Karpas-422 (cell line): ENCODE results near the gene ULK1. TPM values are rescaled to one million over a fixed set of nuclear protein-coding genes. Genes with fewer than 3 reads are reported as not detected.
A peak's percentile ranks its signal among the peaks of the same experiment; 100 is the strongest.

Source experiments
- DNase-seq: peaks from one replicate; pipeline ENCODE4 v3.0.0-alpha.2; 2015
- H2AFZ ChIP-seq: fragments of 200-600 bp; sonication (generic); 2 replicates; pipeline ENCODE4 v1.6.1; 2014; ENCODE audit warnings: antibody characterized with exemption, low read length, mixed read lengths
- H3K27ac ChIP-seq: fragments of 200-600 bp; sonication (generic); 2 replicates; pipeline ENCODE4 v1.5.1; 2014; ENCODE audit warnings: mild to moderate bottlenecking, low read length, moderate library complexity
- H3K27me3 ChIP-seq: fragments of 200-600 bp; sonication (generic); 2 replicates; pipeline ENCODE4 v1.6.1; 2014; ENCODE audit warnings: low read length, mixed read lengths
- H3K36me3 ChIP-seq: fragments of 200-600 bp; sonication (generic); 2 replicates; pipeline ENCODE4 v1.6.1; 2014; ENCODE audit warnings: low read length, mixed read lengths; ENCODE audit not compliant: insufficient read depth
- H3K4me1 ChIP-seq: fragments of 200-600 bp; sonication (generic); 2 replicates; pipeline ENCODE4 v1.6.1; 2014; ENCODE audit warnings: mild to moderate bottlenecking, low read length, mixed read lengths
- H3K4me2 ChIP-seq: fragments of 200-600 bp; sonication (generic); 2 replicates; pipeline ENCODE4 v1.6.1; 2014; ENCODE audit warnings: low read length, low read depth, mild to moderate bottlenecking; ENCODE audit not compliant: poor library complexity, severe bottlenecking
- H3K4me3 ChIP-seq: fragments of 200-600 bp; sonication (generic); 2 replicates; pipeline ENCODE4 v1.5.1; 2014; ENCODE audit warnings: mild to moderate bottlenecking, antibody characterized with exemption, low read length, mixed read lengths
- H3K79me2 ChIP-seq: fragments of 200-600 bp; sonication (generic); 2 replicates; pipeline ENCODE4 v1.6.1; 2014; ENCODE audit warnings: mild to moderate bottlenecking, low read length, mixed read lengths
- H3K9ac ChIP-seq: fragments of 200-600 bp; sonication (generic); 2 replicates; pipeline ENCODE4 v1.6.0; 2014; ENCODE audit warnings: low read length
- H3K9me2 ChIP-seq: fragments of 200-600 bp; sonication (generic), shearing (Covaris generic); replicated peaks from 2 replicates; pipeline ENCODE4 v1.6.0; 2014; ENCODE audit warnings: mild to moderate bottlenecking, low read length, moderate library complexity; ENCODE audit not compliant: insufficient read depth
- H3K9me3 ChIP-seq: fragments of 300-700, 200-600 bp; sonication (generic); 2 replicates; pipeline ENCODE4 v1.6.1; 2014; ENCODE audit warnings: low read length, mixed read lengths
- H4K20me1 ChIP-seq: fragments of 200-600 bp; sonication (generic); 2 replicates; pipeline ENCODE4 v1.6.1; 2014; ENCODE audit warnings: mild to moderate bottlenecking, antibody characterized with exemption, low read length, low read depth; ENCODE audit not compliant: insufficient read depth
- total RNA-seq: library from RNA; depleted of rRNA; stranded (reverse); fragments of >200 nt; shearing (Covaris generic); gene quantifications from 2 replicates; pipeline ENCODE4 v1.2.3, GENCODE V29; 2014; ENCODE audit warnings: low replicate concordance

Gene ULK1
- total RNA-seq, 1 experiment from 2014 or later: 6.9 TPM

- no peak overlapping the region for H3K4me3 ChIP-seq
- peaks cover 9% of the 10 kb centered on the region for H3K4me1 ChIP-seq
- no peak overlapping the region for H2AFZ ChIP-seq
- H3K27ac ChIP-seq: no peak overlapping the region
- H3K36me3 ChIP-seq: no peaks in the 10 kb centered on the region
- no peaks in the 10 kb centered on the region for H3K9me3 ChIP-seq
- H3K4me2 ChIP-seq: no peak overlapping the region
- H3K79me2 ChIP-seq: no peaks in the 10 kb centered on the region
- H3K27me3 ChIP-seq: no peaks in the 10 kb centered on the region
- no peaks in the 10 kb centered on the region for H3K9me2 ChIP-seq
- DNase-seq: no peak
- H4K20me1 ChIP-seq: peaks cover 14% of the 10 kb centered on the region; the same call in 1 of the 2 replicates
- no peak overlapping the region for H3K9ac ChIP-seq
These were observed 1.5 kb upstream of the ULK1 start for GRCh38 chr12:131892711-131893604.

- H3K27ac ChIP-seq: no peak overlapping the region
- H3K4me1 ChIP-seq: peaks cover 9% of the 10 kb centered on the region
These were observed 663 bp upstream of the ULK1 start for GRCh38 chr12:131893605-131894312.

GRCh38 chr12:131894981-131895639 is 688 bp downstream of the ULK1 start:
- H3K27ac ChIP-seq: no peak overlapping the region
- H2AFZ ChIP-seq: no peak overlapping the region
- peak overlapping the region; percentile 51; the same call in 1 of the 2 replicates for H3K4me3 ChIP-seq
- peaks cover 14% of the 10 kb centered on the region; the same call in 1 of the 2 replicates for H4K20me1 ChIP-seq
- no peaks in the 10 kb centered on the region for H3K9me2 ChIP-seq
- H3K9me3 ChIP-seq: no peaks in the 10 kb centered on the region
- no peak for DNase-seq
- H3K79me2 ChIP-seq: no peaks in the 10 kb centered on the region
- peak overlapping the region; percentile 58 for H3K4me2 ChIP-seq
- H3K9ac ChIP-seq: peak overlapping the region; percentile 56
- H3K27me3 ChIP-seq: no peaks in the 10 kb centered on the region
- H3K36me3 ChIP-seq: no peaks in the 10 kb centered on the region
- H3K4me1 ChIP-seq: peaks cover 9% of the 10 kb centered on the region

More at GRCh38 chr12:131893605-131894312, 663 bp upstream of the ULK1 start:
- Histone ChIP-seq H3K4me2 (no peak overlapping the region), H3K9me3 (no peaks in the 10 kb centered on the region), H3K9me2 (no peaks in the 10 kb centered on the region), H3K36me3 (no peaks in the 10 kb centered on the region), H3K79me2 (no peaks in the 10 kb centered on the region), H2AFZ (no peak overlapping the region), H3K9ac (no peak overlapping the region), H3K4me3 (no peak overlapping the region), H4K20me1 (peaks cover 14% of the 10 kb centered on the region; the same call in 1 of the 2 replicates), H3K27me3 (no peaks in the 10 kb centered on the region)
- no peak for DNase-seq

GRCh38 chr12:131895640-131896079 is 1.2 kb downstream of the ULK1 start:
- H3K36me3 ChIP-seq: no peaks in the 10 kb centered on the region
- no peak overlapping the region for H3K27ac ChIP-seq
- no peaks in the 10 kb centered on the region for H3K27me3 ChIP-seq
- no peaks in the 10 kb centered on the region for H3K79me2 ChIP-seq
- peak overlapping the region; percentile 58 for H3K4me2 ChIP-seq
- H4K20me1 ChIP-seq: peaks cover 14% of the 10 kb centered on the region; the same call in 1 of the 2 replicates
- no peak overlapping the region for H2AFZ ChIP-seq
- no peak for DNase-seq
- H3K9me2 ChIP-seq: no peaks in the 10 kb centered on the region
- peaks cover 9% of the 10 kb centered on the region for H3K4me1 ChIP-seq
- no peaks in the 10 kb centered on the region for H3K9me3 ChIP-seq
- peak overlapping the region; percentile 51; the same call in 1 of the 2 replicates for H3K4me3 ChIP-seq
- peak overlapping the region; percentile 56 for H3K9ac ChIP-seq

GRCh38 chr12:131896080-131896810 is 1.8 kb downstream of the ULK1 start:
- Histone ChIP-seq H3K79me2 (no peaks in the 10 kb centered on the region), H4K20me1 (peaks cover 14% of the 10 kb centered on the region; the same call in 1 of the 2 replicates), H2AFZ (no peak overlapping the region), H3K27me3 (no peaks in the 10 kb centered on the region), H3K4me1 (peaks cover 9% of the 10 kb centered on the region), H3K9me3 (no peaks in the 10 kb centered on the region), H3K4me3 (peak overlapping the region; percentile 51; the same call in 1 of the 2 replicates), H3K36me3 (no peaks in the 10 kb centered on the region), H3K4me2 (peak overlapping the region; percentile 58), H3K9me2 (no peaks in the 10 kb centered on the region), H3K27ac (no peak overlapping the region), H3K9ac (no peak overlapping the region)
- peak; percentile 67 for DNase-seq

- Histone ChIP-seq H3K27me3 (no peaks in the 10 kb centered on the region), H4K20me1 (peaks cover 14% of the 10 kb centered on the region; the same call in 1 of the 2 replicates), H3K4me2 (no peak overlapping the region), H3K4me1 (peaks cover 9% of the 10 kb centered on the region), H3K36me3 (no peaks in the 10 kb centered on the region), H3K4me3 (no peak overlapping the region), H3K9me2 (no peaks in the 10 kb centered on the region), H3K9ac (no peak overlapping the region), H3K9me3 (no peaks in the 10 kb centered on the region), H3K27ac (no peak overlapping the region), H3K79me2 (no peaks in the 10 kb centered on the region), H2AFZ (no peak overlapping the region)
- DNase-seq: no peak
These were observed 2.4 kb downstream of the ULK1 start for GRCh38 chr12:131896811-131897270.

GRCh38 chr12:131897276-131897675 is 2.9 kb downstream of the ULK1 start:
- peaks cover 9% of the 10 kb centered on the region for H3K4me1 ChIP-seq
- H3K9ac ChIP-seq: no peak overlapping the region
- H3K27ac ChIP-seq: no peak overlapping the region
- no peaks in the 10 kb centered on the region for H3K9me3 ChIP-seq
- H3K36me3 ChIP-seq: no peaks in the 10 kb centered on the region
- H3K79me2 ChIP-seq: no peaks in the 10 kb centered on the region
- no peaks in the 10 kb centered on the region for H3K27me3 ChIP-seq
- H3K4me2 ChIP-seq: no peak overlapping the region
- H4K20me1 ChIP-seq: peaks cover 17% of the 10 kb centered on the region; the same call in 1 of the 2 replicates
- no peak overlapping the region for H2AFZ ChIP-seq
- H3K9me2 ChIP-seq: no peaks in the 10 kb centered on the region
- no peak for DNase-seq
- H3K4me3 ChIP-seq: no peak overlapping the region
